ENCODE data around the gene CALR3.
"Not testable (repeated sequence)": the region's sequence is repeated elsewhere in the genome, so short reads cannot be mapped to it uniquely, and the experiment has no call there.

Gene CALR3

GRCh38 chr19:16524991-16525734 lies 29.2 kb upstream of the CALR3 start:
- no peak for DNase-seq (ENCODE audit: low spot score)

GRCh38 chr19:16522559-16523377 lies 26.8 kb upstream of the CALR3 start:
- DNase-seq (ENCODE audit: low spot score): no peak

GRCh38 chr19:16521715-16522289 lies 25.8 kb upstream of the CALR3 start:
- DNase-seq (ENCODE audit: low spot score): no peak

DNA sequence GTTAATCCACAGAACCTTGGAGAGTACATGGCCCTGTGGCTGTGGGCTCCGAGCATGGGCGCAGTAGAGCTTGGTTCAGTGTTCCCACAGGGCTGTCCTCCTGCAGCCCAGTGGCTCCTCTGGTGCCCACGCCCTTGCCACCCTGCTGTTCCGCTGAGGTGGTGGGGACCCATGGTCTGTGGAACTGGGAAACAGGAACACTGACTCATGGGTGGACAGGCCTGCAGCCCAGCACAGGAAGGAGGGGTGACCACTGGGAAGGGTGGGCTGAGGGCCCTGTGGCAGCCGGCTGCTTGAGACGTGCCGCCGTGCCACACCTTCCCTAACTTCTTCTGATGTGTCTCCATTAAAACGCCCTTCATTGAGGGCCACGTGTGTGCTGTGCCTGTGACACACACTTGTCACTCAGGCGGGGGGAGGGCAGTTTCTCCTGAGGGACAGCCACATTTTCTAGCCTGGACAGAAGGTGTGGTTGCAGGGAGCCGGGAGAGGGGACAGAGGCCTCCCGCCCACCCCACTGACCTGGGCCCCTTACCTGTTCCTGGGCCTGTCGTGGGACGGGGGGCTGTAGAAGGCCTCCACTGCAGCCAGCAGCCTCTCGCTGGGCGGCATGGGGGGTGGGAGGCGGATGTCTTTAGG lies 25.1 kb upstream of the CALR3 start:
- DNase-seq (ENCODE audit: low spot score): no peak

GRCh38 chr19:16520074-16520973 lies 24.4 kb upstream of the CALR3 start:
- DNase-seq (ENCODE audit: low spot score): no peak

- no peak for DNase-seq (ENCODE audit: low spot score)
Measured at GRCh38 chr19:16519230-16519687, 23.3 kb upstream of the CALR3 start.

DNA sequence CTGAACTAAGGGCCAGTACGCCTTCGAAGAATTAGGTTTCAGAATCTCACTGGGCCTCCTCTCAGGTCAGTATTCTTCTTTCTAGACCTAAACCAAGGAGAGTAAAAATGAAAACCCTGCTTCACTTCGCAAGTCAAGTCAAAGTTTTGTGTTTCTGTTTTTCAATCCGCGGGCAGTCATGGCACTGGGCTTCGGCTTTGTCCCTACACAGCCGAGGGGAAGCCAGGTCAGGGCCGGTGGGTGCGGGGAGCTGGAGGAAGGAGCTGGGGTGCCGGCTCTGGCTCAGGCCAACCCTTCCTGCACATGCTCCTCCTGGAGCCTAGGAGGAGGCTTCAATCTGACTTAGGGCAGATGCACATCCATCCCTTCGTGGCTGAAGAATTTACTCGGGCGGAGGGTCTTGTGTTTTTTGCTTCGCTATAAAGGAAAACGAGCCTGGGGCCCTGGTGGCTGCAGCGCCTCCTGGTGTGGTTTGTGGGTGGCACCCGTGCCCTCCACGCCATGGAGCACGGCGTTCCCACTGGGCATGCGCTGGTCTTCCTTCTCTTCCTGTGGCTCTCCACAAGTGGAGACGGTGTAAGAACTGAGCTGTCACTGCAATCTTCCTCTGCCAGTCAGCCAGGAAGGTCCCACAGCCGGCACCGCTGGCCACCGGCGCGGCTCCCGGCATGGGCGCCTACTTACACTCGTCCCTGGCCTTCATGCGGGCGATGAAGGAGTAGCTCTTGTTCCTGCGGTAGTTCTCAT lies 22.7 kb upstream of the CALR3 start:
- DNase-seq (ENCODE audit: low spot score): no peak

DNA sequence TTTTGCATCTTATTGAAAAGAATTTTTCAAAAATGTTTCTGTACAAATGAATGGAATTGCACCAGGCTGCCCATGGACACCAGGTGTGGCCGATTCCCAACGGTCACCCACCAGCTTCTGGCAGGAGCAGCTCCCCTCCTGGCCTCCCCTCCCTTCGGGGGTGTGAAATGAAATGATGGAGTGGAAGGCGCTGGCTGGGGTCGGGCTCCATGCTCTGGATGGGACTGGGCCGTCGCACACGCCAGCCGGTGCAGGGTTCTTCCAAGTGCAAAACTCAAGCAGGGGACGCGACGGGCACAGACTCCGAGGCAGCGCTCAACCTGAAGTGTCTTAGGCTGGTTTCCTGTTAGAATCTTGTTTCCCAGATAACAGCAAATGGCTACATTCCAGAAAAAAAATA lies 22.1 kb upstream of the CALR3 start:
- no peak for DNase-seq (ENCODE audit: low spot score)

GRCh38 chr19:16516923-16517610 lies 21.1 kb upstream of the CALR3 start:
- DNase-seq (ENCODE audit: low spot score): no peak

DNA sequence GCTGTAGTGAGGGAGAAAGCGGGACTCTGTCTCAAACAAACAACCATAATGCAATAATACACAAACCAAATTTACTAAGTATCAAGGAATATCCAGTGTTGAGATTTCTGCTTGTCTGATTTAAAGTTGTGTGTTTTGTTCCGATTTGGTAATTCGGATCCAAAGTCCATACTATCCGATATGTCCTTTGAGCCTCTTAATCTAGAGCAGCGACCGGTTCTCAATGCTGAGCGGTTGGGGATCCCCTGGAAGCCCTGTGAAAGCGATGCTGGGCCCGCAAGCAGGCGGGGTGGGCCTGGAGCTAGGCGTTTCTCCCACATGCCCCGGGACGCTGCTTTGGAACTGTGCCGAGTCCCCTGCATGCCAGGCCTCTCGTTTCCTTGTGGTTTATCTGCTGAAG lies 20.4 kb upstream of the CALR3 start:
- no peak for DNase-seq (ENCODE audit: low spot score)

- DNase-seq (ENCODE audit: low spot score): no peak
Measured at GRCh38 chr19:16514383-16515019, 18.5 kb upstream of the CALR3 start.

- DNase-seq (ENCODE audit: low spot score): not testable (repeated sequence)
Measured at GRCh38 chr19:16512611-16513010, 16.6 kb upstream of the CALR3 start.

GRCh38 chr19:16509141-16510061 lies 13.4 kb upstream of the CALR3 start:
- DNase-seq (ENCODE audit: low spot score): peak; percentile 30

GRCh38 chr19:16508546-16508945 lies 12.6 kb upstream of the CALR3 start:
- no peak for DNase-seq (ENCODE audit: low spot score)

DNA sequence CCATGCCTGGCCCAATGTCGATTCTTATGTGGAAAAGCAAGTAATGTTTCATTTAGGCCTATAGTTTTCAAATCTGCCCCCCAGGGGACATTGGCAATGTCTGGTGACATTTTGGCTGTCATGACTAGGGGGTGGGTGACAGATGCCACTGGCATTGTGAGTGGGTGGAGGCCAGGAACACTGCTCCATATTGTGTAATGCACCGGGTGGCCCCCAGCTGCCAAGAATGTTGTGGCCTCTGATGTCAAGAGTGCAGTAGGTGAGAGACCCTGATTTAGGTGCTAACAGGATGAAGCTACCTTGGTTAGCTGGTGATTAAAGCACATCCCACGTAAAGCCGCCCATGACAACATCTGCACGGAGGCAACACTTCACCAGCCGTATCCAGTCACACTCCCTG lies 11.0 kb upstream of the CALR3 start:
- DNase-seq (ENCODE audit: low spot score): no peak

DNA sequence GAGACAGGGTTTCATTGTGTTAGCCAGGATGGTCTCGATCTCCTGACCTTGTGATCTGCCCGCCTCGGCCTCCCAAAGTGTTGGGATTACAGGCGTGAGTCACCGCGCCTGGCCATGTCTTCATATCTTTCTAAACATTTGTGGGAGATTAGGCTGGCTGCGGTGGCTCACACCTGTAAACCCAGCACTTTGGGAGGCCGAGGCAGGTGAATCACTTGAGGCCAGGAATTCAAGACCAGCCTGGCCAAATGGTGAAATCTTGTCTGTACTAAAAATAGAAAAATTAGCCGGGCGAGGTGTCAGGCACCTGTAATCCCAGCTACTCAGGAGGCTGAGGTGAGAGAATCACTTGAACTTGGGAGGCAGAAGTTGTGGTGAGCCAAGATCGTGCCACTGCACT lies 10.2 kb upstream of the CALR3 start:
- not testable (repeated sequence) for DNase-seq (ENCODE audit: low spot score)

DNA sequence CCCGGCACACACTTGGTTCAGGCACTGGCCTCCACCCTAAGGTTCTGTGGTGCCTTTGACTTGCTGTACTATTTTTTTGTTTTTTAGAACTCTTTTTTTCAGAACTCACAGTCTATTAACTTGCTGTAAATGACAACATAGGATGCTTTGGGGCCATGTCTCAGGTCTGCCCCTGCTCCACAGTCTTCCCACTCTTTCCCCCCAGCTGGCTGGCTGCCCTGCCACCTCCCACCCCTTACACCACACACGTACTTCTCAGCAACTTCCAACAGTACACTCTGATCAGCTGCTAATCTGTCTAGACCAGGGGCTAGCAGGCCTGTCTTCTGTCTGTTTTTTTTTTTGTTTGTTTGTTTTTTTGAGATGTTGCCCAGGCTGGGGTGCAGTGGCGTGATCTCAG lies 8.3 kb upstream of the CALR3 start:
- no peak for DNase-seq (ENCODE audit: low spot score)

DNA sequence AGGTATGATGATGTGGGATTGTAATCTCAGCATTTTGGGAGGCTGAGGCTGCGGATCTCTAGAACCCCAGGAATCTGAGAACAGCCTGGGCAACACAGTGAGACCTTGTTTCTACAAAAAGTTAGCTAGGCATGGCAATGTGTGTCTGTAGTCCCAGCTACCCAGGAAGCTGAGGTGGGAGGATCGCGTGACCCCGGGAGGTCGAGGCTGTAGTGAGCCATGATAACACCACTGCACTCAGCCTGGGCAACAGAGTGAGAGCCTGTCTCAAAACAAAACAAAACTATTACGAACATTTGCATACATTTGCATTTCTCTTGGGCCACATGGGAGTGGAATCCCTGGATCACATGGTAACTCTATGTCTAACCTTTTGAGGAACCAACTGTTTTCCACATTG lies 1.9 kb upstream of the CALR3 start:
- no peak for DNase-seq (ENCODE audit: low spot score)

DNA sequence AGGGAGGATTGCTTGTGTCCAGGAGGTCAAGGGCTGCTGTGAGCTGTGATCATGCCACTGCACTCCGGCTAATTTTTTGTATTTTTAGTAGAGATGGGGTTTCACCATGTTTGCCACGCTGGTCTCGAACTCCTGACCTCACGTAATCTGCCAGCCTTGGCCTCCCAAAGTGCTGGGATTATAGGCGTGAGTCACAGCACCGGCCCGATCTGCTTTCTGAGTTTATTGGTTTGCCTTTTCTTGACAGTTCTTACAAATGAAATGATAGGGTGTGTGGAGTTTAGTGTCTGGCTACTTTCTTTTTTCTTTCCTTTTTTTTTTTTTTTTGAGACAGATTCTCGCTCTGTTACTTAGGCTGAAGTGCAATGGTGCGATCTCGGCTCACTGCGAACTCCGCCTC lies 1.1 kb upstream of the CALR3 start:
- DNase-seq (ENCODE audit: low spot score): no peak

All from cerebellar cortex (tissue), 1 donor.